GM18867 (cell line): ENCODE measurements around the gene ANTKMT.
"Not testable (repeated sequence)": the region's sequence is repeated elsewhere in the genome, so short reads cannot be mapped to it uniquely, and the experiment has no call there.

Experiments
- ATAC-seq: cut with Tn5 transposase; IDR thresholded peaks from one replicate; pipeline ENCODE4 v1.9.1; 2021; ENCODE audit warnings: mild to moderate bottlenecking, moderate library complexity; ENCODE audit not compliant: unreplicated experiment

ANTKMT gene

GRCh38 chr16:712740-713250, 8.2 kb upstream of the ANTKMT start:
- ATAC-seq, result not testable (repeated sequence)

DNA sequence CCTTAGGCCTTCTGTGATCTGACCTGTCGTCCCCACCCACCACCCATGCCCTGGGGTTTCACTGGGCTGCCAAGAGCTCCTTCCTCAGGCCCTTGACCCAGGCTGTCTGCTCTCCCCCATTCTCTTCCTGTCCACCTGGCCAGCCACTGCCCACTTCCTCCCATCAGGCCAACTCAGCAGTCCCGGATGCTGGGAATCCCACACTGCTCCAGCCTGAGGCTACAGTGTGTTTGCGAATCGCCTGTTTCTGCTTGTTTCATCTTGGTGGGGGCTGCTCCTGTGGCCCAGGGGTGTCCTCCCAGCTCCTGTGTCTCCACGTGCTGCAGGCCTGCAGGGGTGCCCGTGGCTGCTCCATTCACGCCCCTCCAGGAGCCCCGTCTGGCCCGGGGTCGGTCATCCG, 6.9 kb upstream of the ANTKMT start:
- ATAC-seq, result no peak

GRCh38 chr16:714558-715476, 6.1 kb upstream of the ANTKMT start, which contains the start of gene METRN:
TSS of gene METRN (plus strand) at chr16:715118. CDS start at chr16:715290, 172 bp downstream.
- peak; percentile 71 for ATAC-seq

DNA sequence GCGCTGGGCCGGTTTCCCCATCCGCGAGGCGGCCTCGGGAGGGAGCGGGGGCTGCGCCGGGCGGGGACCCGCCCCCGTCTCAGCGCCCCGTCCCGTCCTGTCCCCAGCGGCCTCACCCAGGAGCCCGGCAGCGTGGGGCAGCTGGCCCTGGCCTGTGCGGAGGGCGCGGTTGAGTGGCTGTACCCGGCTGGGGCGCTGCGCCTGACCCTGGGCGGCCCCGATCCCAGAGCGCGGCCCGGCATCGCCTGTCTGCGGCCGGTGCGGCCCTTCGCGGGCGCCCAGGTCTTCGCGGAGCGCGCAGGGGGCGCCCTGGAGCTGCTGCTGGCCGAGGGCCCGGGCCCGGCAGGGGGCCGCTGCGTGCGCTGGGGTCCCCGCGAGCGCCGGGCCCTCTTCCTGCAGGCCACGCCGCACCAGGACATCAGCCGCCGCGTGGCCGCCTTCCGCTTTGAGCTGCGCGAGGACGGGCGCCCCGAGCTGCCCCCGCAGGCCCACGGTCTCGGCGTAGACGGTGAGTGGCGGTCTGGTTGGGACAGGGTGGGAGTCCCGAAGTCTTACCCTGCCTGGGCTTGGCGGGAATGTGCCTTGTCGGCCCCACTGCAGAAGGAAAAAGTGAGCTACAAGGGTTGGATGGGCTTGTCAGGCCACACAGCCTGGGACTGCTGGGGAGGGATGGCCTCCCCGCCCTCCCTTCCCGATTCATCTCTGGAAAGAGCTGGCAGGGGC, 5.3 kb upstream of the ANTKMT start:
- peak; percentile 6 for ATAC-seq

DNA sequence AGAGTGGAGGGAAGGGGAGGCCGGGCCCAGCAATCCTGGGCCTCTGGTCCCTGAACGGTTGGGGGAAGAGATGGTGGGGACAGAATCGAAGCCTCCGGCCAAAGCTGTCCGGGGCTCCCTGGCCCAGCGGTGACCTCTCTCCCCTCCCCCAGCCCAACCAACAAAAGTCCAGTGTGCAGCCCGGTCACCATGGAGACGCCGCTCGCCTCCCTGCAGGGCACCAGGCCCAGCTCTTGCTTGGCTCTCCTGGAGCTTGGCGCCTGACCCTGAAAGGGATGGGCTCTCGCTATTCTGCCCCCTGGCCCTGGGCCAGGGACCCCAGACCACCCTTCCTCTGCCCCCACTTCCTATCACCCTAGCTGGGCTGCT, 4.8 kb upstream of the ANTKMT start:
- no peak for ATAC-seq

DNA sequence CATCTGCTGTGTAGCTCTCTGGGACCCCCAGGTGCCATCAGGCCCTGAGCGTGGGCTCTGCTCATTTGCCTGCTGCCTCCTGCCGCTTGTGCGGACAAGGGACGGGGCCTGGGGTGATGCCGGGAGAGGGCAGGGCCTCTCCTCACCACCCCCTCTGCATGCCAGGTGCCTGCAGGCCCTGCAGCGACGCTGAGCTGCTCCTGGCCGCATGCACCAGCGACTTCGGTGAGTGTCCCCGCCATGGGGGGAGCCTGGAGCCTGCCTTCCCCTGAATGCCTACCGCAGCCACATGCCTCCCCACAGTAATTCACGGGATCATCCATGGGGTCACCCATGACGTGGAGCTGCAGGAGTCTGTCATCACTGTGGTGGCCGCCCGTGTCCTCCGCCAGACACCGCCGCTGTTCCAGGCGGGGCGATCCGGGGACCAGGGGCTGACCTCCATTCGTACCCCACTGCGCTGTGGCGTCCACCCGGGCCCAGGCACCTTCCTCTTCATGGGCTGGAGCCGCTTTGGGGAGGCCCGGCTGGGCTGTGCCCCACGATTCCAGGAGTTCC, 4.1 kb upstream of the ANTKMT start:
- no peak for ATAC-seq

DNA sequence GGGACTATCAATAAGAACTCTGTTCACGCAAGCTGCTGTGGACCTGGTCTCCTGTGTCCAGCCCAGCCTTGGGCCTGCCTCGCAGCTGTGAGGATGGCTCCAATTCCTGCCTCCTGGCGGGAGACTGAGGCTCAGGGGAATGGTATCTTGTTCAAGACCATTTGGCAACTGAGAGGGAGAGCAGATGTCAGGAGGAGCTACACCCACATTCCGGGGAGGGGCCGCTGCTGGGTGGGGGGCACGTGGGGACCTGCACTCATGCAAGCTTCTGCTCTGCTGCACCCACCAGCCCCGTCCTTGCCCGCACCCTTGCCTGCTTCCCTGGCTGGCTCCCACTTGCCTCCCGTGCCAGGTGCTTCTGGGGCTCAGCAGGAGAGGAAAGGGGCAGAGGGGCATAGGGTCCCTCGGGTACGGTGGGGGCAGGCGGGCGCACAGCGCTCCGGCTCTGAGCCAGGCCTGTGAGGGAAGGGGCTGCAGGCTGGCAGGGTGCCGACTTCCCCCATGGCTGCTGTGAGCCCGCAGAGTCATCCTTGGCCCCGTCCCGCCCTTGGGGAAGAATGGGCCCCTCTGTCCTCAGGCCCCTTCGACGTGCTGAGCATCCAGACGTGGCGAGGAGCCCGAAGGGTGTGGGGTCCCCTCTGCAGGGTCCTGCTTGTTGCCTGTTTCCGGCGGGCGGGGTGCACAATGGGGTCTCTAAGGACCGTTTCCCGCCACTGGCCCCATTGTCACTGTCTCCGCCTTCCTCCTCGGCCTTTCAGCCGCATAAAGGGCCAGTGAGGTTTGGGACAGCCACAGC, 3.3 kb upstream of the ANTKMT start:
- no peak for ATAC-seq

DNA sequence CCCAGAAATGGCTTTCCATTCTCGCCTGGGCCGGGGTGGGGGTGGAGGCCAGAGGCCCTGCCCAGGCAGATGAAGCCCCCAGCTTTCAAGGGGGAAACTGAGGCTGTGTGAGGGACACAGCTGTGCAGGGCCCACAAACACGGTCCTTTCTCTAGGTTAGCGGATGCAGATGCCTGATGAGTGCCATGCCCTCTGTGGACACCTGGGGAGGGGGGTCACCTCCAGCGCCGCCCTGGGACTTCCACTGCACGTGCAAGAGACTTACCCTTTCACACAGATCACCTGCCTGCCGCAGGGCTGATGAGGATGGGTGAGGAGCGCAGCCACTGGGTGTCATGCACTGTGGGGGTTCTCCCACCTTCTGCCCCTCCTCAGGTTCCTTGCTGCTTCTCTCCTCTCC, 2.6 kb upstream of the ANTKMT start:
- ATAC-seq, result no peak

- no peak for ATAC-seq
Observed at GRCh38 chr16:718922-719321, 2.0 kb upstream of the ANTKMT start.

GRCh38 chr16:719815-720446, 1.0 kb upstream of the ANTKMT start:
- no peak for ATAC-seq

DNA sequence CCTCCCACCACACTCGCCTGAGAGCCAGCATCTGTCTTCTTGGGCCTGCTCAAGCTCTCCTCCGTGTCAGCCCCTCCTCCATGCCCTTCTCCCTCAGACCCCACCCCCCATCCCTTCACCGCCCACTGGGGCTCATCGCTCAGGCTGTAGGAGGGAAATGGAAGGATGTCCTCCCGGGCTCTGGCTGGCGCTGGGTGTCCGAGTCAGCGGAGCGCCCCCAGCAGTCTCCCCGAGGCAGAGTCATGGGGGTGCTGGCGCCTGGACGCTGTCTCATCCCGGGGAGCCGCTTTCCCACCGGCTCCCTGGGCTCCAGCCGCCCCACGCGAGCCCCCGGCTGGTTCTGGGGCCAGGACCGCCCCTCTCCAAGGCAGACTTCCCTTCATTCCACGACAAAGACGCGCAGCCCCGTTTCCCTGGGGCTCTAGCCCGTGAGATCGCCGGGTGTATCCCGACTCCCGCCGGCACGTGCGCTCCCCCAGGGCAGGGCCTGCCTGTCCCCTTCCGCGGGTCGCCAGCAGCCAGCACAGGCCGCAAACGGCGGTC, 428 bp upstream of the ANTKMT start:
- no peak for ATAC-seq

DNA sequence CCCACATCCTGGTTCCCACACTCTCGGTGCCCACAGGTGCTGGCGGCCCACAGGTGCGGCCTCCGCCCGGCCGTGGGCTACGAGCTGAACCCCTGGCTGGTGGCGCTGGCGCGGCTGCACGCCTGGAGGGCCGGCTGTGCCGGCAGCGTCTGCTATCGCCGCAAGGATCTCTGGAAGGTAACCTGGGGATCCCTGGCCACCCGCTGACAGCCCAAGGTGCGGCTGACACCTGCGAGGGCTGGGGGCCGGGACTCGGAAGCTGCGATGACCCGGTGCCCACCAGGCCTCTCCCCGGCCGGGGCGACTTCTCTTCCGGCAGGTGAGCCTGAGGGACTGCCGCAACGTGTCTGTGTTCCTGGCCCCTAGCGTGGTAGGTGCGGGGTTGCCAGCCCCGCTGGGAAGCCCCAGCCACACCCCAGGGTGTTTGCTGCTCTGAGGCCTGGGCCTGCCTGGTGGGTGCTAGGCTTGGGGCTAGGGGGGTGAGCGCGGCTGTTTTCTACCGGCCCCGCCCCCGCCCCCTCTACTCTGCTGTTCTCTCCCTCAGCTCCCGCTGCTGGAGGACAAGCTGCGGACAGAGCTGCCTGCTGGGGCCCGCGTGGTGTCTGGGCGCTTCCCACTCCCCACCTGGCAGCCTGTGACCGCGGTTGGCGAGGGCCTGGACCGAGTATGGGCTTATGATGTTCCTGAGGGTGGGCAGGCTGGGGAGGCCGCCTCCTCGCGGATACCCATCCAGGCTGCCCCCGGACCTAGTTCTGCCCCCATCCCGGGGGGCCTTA, 1.0 kb downstream of the ANTKMT start:
- no peak for ATAC-seq

DNA sequence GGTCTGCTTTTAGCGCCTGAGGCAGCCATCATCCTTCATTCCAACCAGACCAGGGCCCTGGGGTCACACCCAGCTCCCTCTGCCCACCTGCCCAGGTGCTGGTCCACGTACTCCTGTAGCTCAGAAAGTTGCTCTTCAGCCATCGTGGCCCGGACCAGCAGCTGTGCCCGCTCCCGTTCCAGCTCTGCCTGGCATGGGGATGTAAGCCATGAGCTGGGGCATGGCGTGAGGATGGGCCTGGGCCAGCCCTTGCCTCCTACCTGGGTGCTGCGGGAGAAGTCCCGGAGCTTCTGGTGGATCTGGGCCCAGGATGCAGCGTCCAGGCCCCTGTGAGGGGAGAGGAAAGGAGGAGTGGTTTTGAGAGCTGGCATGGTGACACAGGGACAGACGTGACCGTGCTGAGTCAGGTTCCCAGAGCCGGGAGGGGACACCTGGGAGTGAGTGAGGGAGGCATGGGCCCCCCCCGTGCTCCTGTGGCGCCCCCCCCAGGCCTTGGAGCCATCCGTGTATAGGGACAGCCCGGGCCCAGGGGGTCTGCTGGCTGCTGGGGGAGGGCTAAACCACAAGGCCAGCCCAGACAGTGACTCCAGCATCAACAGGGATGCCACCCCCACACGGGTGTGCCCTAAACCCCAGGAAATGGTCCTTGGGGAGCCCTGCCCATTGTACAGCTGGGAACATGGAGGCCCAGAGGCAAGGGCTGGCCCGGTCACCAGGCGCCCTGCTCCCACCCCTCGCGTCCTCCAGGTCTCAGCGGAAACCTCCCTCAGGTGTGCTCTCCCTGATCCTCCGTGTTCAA, 2.1 kb downstream of the ANTKMT start:
- ATAC-seq, result no peak

DNA sequence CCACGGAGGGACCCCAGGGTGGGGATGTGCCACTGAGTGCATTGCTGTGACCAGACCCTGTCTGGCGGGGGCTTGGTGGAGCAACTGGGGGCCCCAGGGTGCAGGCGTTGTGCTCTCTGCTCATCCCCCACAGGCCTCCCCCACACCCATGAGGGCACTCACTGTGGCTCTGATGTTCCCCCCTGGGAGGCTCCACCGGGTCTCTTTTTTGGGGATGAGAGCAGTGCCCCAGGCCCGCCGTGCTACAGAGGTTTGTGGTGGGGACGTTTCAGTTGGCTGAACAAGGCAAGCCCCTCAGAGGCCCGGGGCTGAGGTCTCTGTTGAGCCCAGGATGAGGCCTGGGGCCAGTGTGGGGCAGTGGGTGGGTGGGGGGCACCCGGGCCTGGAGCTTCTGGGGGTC, 2.7 kb downstream of the ANTKMT start:
- no peak for ATAC-seq

- ATAC-seq, result no peak
Observed at GRCh38 chr16:724188-725040, 3.5 kb downstream of the ANTKMT start.

GRCh38 chr16:725041-725376, 4.1 kb downstream of the ANTKMT start:
- no peak for ATAC-seq

- no peak for ATAC-seq
Observed at GRCh38 chr16:725463-726187, 4.7 kb downstream of the ANTKMT start.
